ENCODE data around the gene SIRT2. TPM values are rescaled to one million over a fixed set of nuclear protein-coding genes. Genes with fewer than 3 reads are reported as not detected.
"Not testable (repeated sequence)": the region's sequence is repeated elsewhere in the genome, so short reads cannot be mapped to it uniquely, and the experiment has no call there.

SIRT2 gene
- total RNA-seq, 1 experiment from 2014 or later, result 15.4 TPM

DNA sequence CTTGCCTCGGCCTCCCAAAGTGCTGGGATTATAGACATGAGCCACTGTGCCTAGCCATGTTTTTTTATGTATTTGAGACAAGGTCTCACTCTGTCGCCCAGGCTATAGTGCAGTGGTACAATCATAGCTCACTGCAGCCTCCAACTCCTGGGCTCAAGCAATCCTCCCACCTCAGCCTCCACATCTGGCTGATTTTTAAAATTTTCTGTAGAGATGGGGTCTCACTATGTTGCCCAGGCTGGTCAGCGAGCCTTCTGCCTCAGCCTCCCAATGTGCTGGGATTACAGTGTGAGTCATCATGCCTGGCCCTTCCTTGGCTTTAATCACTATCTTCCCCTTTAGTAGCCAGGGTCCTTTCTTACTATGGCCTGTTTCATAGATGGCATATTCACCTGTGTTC is 14.7 kb downstream of the SIRT2 start:
- H3K79me2 ChIP-seq (ENCODE audit: insufficient read depth, low read length); ATAC-seq; RAD21 ChIA-PET (ENCODE audit: low non-redundant PET in 1 of 2, low total read pairs in 2 of 2, uncharacterized antibody in 2 of 2, unreplicated experiment in 2 of 2); H3K4me3 ChIP-seq (replicated peaks in 1 of 2; ENCODE audit: low read depth in 1 of 2, low read length in 2 of 2); H3K27me3 ChIP-seq (ENCODE audit: insufficient read depth, low read length); H3K9me3 ChIP-seq (ENCODE audit: control insufficient read depth in 1 of 2, insufficient read depth in 1 of 2, low read depth in 1 of 2, low read length in 2 of 2); H3K4me1 ChIP-seq (ENCODE audit: control insufficient read depth in 1 of 2, insufficient read depth in 2 of 2, low read length in 2 of 2); H4K20me1 ChIP-seq (ENCODE audit: insufficient read depth); DNase-seq (ENCODE audit: low read depth, low spot score); intact Hi-C loops (cut with micrococcal nuclease); CTCF ChIA-PET; H2AFZ ChIP-seq (ENCODE audit: low read depth, low read length, poor library complexity, severe bottlenecking); H3K9me2 ChIP-seq (ENCODE audit: insufficient read depth); H3K4me2 ChIP-seq (ENCODE audit: low read length); H3K27ac ChIP-seq (ENCODE audit: low read depth, low read length); H3K36me3 ChIP-seq (ENCODE audit: control insufficient read depth in 1 of 2, insufficient read depth in 2 of 2, low read length in 2 of 2); H3K9ac ChIP-seq (ENCODE audit: low read length); BruUV-seq (replicated peaks): not testable (repeated sequence)
- POLR2A ChIA-PET, result interaction anchor here (0.8 kb wide), 1 partner anchor 193 kb away, joined by 3 read pairs; no protein-coding TSS in a partner anchor

DNA sequence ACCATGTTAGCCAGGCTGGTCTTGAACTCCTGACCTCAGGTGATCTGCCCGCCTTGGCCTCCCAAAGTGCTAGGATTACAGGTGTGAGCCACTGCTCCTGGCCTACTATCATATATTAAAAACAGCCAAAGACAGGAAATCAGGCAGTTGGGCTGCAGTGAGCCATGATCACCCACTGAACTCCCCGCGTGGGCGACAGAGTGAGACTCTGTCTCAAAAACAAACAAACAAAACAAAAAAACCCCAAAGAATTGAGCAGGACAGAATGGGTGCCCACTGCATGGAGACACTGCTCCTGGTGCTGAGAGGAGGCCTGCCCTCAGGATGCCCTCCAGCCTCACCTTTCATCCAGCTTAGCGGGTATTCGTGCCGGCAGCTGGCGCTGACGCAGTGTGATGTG is 16.1 kb downstream of the SIRT2 start:
- H3K79me2 ChIP-seq (ENCODE audit: insufficient read depth, low read length), result no peaks in the 10 kb centered on the region
- no peak overlapping the region for H2AFZ ChIP-seq (ENCODE audit: low read depth, low read length, poor library complexity, severe bottlenecking)
- no peak overlapping the region for H3K4me2 ChIP-seq (ENCODE audit: low read length)
- ChIA-PET RAD21 (ENCODE audit: low non-redundant PET in 1 of 2, low total read pairs in 2 of 2, uncharacterized antibody in 2 of 2, unreplicated experiment in 2 of 2) (no interaction called here), POLR2A (no interaction called here), CTCF (no interaction called here)
- H3K27me3 ChIP-seq (ENCODE audit: insufficient read depth, low read length), result no peaks in the 10 kb centered on the region
- BruUV-seq (replicated peaks), result no TSS peak
- H3K4me3 ChIP-seq (replicated peaks in 1 of 2; ENCODE audit: low read depth in 1 of 2, low read length in 2 of 2), result no peak overlapping the region
- no peak overlapping the region for H3K27ac ChIP-seq (ENCODE audit: low read depth, low read length)
- no peak for ATAC-seq
- no peaks in the 10 kb centered on the region for H3K9me2 ChIP-seq (ENCODE audit: insufficient read depth)
- H4K20me1 ChIP-seq (ENCODE audit: insufficient read depth), result no peaks in the 10 kb centered on the region
- no peaks in the 10 kb centered on the region for H3K36me3 ChIP-seq (ENCODE audit: control insufficient read depth in 1 of 2, insufficient read depth in 2 of 2, low read length in 2 of 2)
- H3K4me1 ChIP-seq (ENCODE audit: control insufficient read depth in 1 of 2, insufficient read depth in 2 of 2, low read length in 2 of 2), result peaks cover 5 to 10% of the 10 kb centered on the region in 2 experiments
- no peak for DNase-seq (ENCODE audit: low read depth, low spot score)
- TF ChIP-seq RAD21 (IDR thresholded peaks at IDR 0.05; ENCODE audit: low read depth), result no peak
- no peak for TF ChIP-seq FOSL1 (IDR thresholded peaks at IDR 0.05; ENCODE audit: low read depth)
- no peak for TF ChIP-seq POLR2A (IDR thresholded peaks at IDR 0.05; ENCODE audit: borderline replicate concordance, extremely low read depth, insufficient read depth, insufficient read length)
- no peak for TF ChIP-seq CEBPB (IDR thresholded peaks at IDR 0.05; ENCODE audit: low read depth)
- TF ChIP-seq SP1 (IDR thresholded peaks at IDR 0.05; ENCODE audit: low read depth), result no peak
- TF ChIP-seq POLR2AphosphoS5 (IDR thresholded peaks at IDR 0.05; ENCODE audit: low read depth, low read length), result no peak
- no peak for TF ChIP-seq ZNF274 (IDR thresholded peaks at IDR 0.05; ENCODE audit: low read depth, low read length)
- TF ChIP-seq SRF (IDR thresholded peaks at IDR 0.05; ENCODE audit: low read depth), result no peak
- TF ChIP-seq, protein P1, sequence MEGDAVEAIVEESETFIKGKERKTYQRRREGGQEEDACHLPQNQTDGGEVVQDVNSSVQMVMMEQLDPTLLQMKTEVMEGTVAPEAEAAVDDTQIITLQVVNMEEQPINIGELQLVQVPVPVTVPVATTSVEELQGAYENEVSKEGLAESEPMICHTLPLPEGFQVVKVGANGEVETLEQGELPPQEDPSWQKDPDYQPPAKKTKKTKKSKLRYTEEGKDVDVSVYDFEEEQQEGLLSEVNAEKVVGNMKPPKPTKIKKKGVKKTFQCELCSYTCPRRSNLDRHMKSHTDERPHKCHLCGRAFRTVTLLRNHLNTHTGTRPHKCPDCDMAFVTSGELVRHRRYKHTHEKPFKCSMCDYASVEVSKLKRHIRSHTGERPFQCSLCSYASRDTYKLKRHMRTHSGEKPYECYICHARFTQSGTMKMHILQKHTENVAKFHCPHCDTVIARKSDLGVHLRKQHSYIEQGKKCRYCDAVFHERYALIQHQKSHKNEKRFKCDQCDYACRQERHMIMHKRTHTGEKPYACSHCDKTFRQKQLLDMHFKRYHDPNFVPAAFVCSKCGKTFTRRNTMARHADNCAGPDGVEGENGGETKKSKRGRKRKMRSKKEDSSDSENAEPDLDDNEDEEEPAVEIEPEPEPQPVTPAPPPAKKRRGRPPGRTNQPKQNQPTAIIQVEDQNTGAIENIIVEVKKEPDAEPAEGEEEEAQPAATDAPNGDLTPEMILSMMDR (IDR thresholded peaks at IDR 0.05 in 2 of 3, conservative IDR thresholded peaks at IDR 0.05 in 1 of 3; ENCODE audit: borderline replicate concordance in 1 of 3, insufficient read depth in 1 of 3, low read depth in 2 of 3, low read length in 2 of 3), result no peak
- TF ChIP-seq JUND (IDR thresholded peaks at IDR 0.05), result no peak
- no peak for TF ChIP-seq TCF7L2 (IDR thresholded peaks at IDR 0.05; ENCODE audit: borderline replicate concordance, extremely low read depth, insufficient read depth, insufficient read length)
- TF ChIP-seq YY1 (IDR thresholded peaks at IDR 0.05; ENCODE audit: extremely low read depth, insufficient replicate concordance, low read depth, low read length), result no peak
- H3K9me3 ChIP-seq (ENCODE audit: control insufficient read depth in 1 of 2, insufficient read depth in 1 of 2, low read depth in 1 of 2, low read length in 2 of 2), result no peaks in the 10 kb centered on the region
- no peak overlapping the region for H3K9ac ChIP-seq (ENCODE audit: low read length)
- intact Hi-C loops (cut with micrococcal nuclease), result no loop called here

All from HCT116 (cell line).